GM19193 (cell line): ENCODE data around the gene HDGFL2.

Experiments used
- POLR2A ChIP-seq: IDR thresholded peaks from 4 replicates; pipeline ENCODE4 v1.6.1; 2011; ENCODE audit not compliant: insufficient read depth, insufficient read length; ENCODE audit errors: extremely low read depth

Gene HDGFL2

DNA sequence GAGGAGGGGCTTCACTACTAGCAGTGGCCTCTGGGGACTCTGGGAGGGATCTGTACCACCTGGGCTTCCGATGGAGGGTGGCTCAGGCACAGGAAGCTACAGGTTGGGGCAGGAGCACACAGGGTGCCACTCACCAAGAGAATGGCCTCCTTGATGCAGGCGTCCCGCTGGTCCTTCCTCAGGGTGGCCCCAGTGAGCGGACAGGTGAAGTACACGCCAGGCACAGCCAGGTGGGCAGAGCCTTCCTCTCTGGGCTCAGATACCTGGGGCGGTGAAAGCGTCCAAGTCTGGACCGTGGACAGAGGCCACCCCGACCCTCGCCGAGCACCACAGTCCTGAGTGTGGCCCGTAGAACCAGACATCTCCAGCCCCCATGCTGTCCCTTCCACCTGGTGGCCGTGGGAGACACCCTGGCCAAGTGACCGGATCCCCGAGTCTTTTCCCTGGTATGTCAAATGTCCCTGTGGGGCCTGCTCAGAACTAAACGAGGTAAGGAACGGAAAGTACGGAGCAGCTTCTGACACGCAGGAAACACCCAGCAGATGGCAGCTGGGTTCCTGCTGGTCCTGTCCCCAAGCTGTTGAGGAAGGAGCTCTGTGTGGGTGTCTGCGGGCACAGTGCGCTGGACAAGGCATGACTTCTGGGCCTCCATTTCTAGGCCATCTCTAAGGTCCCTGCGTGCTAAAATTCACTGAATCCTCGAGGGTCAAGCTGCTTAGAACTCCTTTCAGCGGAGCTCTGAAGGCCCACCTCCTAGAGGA, 19.7 kb upstream of the HDGFL2 start:
- no peak for TF ChIP-seq POLR2A

DNA sequence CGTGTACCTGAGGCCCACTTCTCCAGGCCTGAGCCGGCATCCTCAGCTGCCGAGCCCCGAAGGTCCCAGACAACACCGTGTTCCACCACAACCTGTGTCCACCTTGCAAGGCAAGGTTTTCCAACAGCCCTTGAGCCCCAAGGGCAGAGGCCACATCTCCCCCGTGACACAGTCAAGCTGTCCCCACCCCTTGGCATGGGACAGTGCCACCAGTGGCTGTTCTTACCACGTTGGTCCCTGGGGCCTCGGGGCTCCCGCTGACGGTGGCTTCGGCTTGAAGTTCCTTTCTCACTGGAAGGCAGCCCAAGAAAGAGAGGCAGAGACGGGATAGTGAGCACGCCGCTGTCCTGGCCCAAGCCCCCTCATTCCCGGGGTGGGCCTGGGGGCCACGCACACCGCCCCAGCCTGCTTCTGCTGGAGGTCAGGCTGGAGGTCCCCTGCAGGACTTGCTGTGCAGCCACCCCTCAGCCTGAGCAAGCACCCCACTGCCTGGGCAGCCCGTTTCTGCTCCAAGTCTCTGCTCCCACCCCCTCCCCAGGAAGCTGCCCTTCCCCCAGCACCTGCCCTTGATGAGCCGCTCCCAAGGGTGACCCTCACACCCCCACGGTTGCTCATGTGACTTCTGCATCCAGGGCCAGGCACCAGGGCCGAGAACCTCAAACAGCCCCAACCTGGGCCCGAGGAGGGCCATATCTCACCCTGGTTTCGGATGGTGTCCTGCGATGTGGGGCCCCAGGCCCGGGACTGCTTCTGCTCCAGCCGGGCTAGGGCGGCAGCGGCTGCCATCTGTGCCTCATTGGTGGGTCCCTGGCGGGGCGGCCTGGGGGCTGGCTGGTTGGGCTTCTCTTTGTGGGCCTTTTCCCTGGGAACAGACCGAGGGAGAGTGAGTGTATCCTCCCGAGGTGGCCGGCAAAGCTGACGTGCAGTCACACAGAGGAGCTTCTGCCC, 18.6 kb upstream of the HDGFL2 start:
- TF ChIP-seq POLR2A: no peak

DNA sequence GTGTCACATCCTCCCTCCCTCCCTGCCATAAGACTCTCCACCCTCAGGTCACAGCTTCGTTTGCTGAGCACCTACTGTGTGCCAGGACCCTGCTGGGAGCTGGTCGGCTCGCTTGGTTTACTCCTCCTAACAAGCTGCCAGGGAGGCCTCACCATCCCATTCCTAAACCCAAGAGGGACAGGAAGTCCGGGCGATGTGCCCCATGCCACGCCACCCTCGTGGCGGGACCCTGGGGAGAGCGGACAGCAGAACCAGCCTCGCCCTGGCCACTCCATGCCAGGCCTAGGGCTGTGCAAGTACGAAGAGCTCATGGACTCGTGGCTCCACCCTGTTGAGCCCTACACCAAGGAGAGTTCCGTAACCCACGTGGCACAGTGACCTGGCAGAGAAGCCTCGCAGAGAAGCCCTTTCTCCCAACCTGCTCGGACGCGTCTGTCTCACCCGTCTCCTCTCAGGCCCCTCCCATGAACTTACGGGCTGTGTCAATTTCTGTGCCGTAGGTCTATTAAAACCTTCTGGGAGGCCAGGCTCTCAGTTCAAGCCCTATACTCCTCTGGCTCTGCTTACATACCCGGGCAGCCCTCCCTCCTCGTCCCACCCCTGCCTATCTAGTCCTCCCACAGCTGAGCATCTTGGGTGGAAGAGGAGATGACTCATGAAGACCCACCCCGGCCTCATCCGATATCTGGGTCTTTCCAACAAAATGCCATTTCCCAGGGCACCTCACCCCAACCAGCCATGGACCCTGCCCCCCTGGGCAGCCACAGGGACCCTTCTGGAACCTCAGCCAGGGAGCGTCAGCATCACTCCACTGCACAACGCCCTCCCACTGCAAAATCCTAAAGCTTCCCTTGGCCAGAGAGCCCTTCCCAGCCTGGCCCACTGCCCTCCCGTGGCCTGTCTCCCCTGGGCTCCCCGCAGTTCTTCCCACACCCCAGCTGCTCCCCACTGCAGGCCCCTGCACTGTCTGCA, 17.1 kb upstream of the HDGFL2 start:
- no peak for TF ChIP-seq POLR2A

DNA sequence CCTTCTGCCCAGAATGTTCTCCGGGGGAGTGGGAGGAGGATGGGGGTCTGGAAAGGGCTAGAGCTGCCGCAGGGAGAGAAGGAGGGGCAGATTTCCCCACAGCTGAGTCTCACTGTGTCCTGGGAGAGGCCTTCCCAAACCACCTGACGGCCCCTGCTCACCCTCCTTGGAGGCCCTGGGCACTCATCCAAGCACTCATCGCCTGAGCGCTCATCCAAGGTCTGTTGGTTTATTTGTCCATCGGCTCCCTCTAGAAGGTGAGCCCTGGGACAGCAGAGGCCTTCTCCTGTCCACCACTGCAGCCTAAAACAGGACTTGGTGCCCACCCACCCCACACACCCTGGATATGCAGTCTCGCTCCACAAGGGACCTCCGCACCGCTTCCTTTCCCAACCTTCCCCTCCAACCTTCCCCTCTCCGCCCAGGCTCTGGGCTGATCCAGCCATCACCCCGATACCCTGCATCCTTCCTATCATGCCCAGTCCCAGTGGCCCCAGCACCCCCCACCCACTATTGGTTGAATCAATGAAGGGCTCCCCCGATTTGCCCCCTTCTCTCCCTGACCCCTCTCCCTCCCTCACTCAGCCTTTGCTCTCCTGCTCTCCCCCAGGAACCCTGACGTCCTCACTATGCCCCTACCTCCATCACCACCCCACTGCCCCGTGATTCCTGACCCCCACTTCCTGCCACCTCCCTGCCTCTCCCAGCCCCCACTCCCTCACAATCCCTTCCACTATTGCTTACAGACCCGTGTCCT, 16.2 kb upstream of the HDGFL2 start:
- TF ChIP-seq POLR2A: no peak

DNA sequence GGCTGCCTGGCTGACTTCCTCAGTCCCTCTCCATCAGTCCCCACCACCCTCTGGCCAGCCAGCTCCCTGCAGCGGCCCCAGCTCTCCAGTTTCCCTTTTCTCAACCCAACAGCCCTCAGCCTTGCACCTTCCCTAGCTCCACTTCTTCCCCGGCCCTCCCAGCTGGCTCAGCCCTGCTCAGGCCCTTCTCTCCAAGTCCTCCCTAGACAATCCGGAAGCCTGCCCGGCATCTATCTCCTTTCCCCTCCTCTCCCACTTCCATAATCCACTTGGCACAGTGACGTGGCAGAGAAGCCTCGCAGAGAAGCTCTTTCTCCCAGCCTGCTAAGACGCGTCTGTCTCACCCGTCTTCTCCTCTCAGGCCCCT, 15.6 kb upstream of the HDGFL2 start:
- TF ChIP-seq POLR2A: no peak

DNA sequence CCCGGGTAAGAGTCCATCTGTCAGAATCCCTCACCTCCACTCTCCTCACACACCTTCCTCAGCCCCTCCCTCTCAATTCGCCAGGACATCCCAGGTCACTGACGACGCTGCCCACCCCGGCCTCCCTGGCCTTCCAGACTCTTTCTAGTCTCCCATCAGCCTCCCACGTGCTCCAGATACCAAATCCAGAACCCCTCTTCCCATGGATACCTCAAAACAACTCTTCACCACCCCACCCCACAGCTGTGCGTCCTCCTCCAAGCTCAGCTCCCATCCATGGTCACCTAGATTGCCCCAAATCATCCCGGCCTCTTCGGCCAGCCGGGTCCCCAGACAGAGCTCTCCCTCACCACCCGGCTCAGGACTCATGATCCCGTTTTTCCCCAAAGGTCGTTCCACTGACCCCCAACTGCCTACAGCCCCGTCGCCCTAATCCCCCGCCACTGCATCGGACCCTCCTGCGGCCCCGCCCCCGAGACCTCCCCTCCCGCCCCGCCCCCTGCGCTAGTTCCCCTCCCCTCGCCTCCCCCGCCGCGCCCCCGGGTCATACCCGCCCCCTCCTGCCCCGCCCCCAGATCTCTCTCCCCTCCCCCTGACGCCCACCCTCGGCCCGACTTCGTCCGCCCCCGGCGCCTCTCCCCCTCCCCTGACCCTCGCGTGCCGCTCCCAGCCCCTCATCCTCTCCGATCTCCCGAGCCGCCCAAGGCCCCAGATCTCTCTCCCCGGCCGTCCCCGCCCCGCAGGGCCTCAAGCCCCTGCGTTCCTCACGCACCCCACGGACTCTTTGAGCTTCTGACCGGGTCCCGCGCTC, 15.0 kb upstream of the HDGFL2 start:
- TF ChIP-seq POLR2A: no peak

DNA sequence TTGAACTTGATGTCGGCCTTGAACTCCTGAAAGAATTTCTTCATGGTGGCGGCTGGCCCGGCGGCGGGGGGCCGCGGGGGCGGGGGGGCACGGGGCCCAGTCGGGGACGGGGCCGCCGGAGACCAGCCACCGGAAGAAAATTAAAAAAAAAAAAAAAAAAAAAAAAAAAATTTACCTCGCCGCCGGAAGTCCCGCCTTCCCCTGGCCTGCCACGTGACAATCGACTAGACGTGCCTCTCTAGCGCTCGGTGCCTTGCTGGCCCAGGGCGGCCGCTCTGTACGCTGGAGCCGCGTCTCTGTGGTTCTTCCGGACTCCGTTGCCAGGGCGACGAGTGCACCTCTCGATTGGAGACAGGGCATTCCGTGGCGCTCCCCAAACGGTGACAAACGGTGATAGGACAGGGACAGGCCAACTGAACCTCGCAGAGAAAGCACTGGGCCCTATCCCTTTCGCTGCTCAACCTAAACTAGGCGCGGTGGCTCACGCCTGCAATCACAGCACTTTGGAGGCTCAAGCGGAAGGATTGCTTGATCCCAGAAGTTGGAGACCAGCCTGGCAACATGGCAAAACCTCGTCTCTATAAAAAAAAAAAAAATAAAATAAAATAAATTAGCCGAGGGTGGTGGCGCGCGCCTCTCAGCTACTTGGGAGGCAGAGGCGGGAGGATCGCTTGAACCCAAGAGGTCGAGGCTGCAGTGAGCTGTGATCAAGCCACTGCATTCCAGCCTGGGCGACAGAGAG, 14.3 kb upstream of the HDGFL2 start, which contains the start of gene UBXN6:
Gene UBXN6, minus strand, starts transcription at position 141 of the 742 bp plus-strand sequence. Its CDS starts 97 bp downstream, at position 44.
- TF ChIP-seq POLR2A: peak; percentile 42

DNA sequence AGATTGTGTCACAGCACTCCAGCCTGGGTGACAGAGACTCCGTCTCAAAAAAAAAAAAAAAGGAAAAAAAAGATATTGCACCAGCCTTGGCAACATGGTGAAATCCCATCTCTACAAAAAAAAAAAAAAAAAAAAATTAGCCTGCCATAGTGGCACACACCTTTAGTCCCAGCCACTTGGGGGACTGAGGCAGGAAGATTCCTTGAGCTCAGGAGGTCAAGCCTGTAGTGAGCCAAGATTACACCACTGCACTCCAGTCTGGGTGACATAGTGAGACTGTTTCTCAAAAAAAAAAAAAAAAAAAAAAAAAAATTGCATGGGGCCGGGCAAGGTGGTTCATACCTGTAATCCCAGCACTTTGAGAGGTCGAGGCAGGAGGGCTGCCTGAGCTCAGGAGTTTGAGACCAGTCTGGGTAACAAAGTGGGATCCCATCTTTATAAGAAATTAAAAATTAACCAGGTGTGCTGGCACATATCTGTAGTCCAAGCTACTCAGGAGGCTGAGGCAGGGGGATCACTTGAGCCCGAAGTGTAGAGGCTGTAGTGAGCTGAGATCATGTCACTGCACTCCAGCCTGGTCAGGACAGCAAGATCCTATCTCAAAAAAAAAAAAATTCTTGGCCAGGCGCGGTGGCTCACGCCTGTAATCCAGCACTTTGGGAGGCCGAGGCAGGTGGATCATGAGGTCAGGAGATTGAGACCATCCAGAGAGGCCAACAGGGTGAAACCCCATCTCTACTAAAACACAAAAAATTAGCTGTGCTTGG, 7.1 kb upstream of the HDGFL2 start:
- TF ChIP-seq POLR2A: no peak

DNA sequence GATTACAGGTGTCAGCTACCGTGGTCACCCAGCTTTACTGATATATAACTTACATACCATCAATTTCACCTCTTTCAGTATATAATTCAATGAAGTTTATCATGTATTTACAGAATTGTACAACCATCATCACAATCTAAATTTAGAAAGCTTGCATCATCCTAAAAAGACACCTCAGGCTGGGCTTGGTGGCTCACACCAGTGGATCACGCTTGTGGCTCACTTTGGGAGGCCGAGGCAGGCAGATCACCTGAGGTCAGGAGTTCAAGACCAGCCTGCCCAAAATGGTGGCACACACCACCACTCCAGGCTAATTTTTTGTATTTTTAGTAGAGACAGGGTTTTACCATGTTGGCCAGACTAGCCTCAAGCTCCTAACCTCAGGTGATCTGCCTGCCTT, 4.3 kb upstream of the HDGFL2 start:
- no peak for TF ChIP-seq POLR2A

DNA sequence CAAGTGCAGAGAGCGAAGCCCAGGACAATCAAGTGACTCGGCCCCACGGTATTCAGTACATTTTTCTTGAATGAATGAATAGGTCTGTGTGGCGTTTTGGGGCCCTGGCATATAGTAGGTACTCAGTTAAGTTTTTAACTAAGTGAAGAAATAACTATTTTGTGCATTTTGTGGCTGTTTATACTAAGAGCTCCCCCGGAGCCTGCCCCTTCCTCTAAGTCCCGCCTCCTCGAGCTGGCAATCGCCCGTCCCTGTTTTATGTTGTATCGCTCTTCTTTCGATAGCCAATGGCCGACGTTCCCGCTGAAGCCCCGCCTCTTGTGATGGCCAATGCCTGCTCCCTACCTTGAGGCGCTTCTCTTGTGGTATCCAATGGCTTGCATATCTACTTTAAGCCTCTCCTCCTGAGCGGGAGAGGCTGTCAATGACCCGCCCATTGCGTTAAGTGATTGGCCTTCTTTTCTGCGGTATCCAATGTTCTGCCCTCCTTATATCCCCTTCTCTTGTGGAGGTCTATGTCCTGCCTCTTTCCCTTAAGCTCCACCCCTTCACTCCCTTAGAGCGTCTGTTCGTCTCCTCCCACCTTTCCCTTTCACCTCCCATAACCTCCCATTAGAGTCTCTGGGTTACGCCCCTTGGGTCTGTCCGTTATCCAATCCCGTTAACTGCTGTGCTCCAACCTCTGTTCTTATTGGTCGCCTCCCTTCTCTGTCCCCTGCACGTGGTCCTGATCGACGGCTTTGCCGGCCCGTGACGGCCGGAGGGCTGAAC, 509 bp upstream of the HDGFL2 start:
- TF ChIP-seq POLR2A: no peak

DNA sequence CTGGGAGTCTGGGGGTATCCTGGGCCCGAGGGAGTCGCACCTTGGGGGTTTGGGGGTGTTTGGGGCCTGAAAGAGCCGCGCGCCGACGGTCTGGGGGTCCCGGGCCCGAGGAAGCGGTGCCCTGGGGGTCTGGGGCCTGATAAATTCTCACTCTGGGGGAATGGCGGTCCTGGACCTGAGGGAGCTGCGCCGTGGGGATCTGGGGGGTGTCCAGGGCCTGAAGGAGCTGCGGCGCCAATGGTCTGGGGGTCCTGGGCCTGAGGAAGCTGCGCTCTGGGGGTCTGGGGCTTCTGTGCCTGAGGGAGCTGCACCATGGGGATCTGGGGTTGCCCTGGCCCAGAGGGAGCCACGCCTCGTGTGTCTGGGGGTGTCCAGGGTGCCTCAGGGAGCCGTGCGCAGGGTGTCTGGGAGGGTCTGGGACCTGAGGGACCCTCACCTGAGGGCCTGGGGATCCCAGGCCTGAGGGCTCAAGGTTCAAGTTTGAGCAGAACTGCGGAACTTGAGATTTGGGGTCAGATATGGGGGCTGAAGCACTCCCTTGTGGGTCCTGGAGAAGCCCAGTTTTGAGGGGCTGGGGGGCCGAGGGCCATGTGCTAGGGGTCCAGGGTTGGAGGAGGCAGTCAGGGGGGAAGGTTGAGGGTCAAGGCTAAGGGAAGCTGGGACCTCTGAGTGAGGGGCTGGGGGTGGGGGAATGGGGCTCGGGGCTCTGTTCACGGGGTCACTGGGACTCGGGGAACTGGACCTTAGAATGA, 1.1 kb downstream of the HDGFL2 start:
- no peak for TF ChIP-seq POLR2A
